B cell (primary cell): Measurements from ENCODE around the gene NBEAL2. TPM values are rescaled to one million over a fixed set of nuclear protein-coding genes. Genes with fewer than 3 reads are reported as not detected.

Experiments
- ATAC-seq: fragments of 200-7000 bp; cut with Tn5 transposase; one replicate; pipeline ENCODE4 v1.10.0; 2021; ENCODE audit warnings: low read depth, mild to moderate bottlenecking, moderate number of reproducible peaks, moderate library complexity
- CTCF ChIA-PET: fragments of 350-600 bp; sonication (Branson Sonifier 250); formaldehyde crosslinking; loops from one replicate; lab custom pipeline; 2021; ENCODE audit warnings: antibody characterized with exemption, inconsistent platforms; lab: Charles Lee
- POLR2A ChIA-PET: fragments of 350-600 bp; sonication (Branson Sonifier 250); formaldehyde crosslinking; loops from one replicate; lab custom pipeline; 2021; ENCODE audit warnings: antibody characterized with exemption; lab: Charles Lee
- DNase-seq: peaks from one replicate; pipeline ENCODE4 v3.0.0; 2013
- H2AFZ ChIP-seq: 2 replicates; pipeline ENCODE4 v1.6.1; 2012; ENCODE audit warnings: mild to moderate bottlenecking, low read depth, low read length; ENCODE audit not compliant: insufficient read depth, poor library complexity, severe bottlenecking
- H3K27ac ChIP-seq, 2 donors: 1 replicate in 1 of 2; 2 replicates in 1 of 2; pipeline ENCODE4 v1.5.1; 2012 to 2013; ENCODE audit warnings: low read length in 2 of 2, mild to moderate bottlenecking in 2 of 2, moderate library complexity in 1 of 2
- H3K27me3 ChIP-seq, 4 experiments: fragments of 200-600 bp in 1 of 4; sonication (generic) in 1 of 4; replicated peaks in 1 of 4; 1 replicate in 2 of 4; 2 replicates in 2 of 4; pipeline versions ENCODE4 v1.6.1 to v1.7.0; 2013 to 2016; ENCODE audit warnings: low read length in 3 of 4, mild to moderate bottlenecking in 2 of 4, mixed read lengths in 1 of 4, moderate library complexity in 1 of 4; ENCODE audit not compliant: insufficient read depth in 4 of 4, control insufficient read depth in 3 of 4; ENCODE audit errors: control extremely low read depth in 1 of 4
- H3K36me3 ChIP-seq, 2 experiments: replicated peaks in 1 of 2; 1 replicate in 1 of 2; 2 replicates in 1 of 2; pipeline versions ENCODE4 v1.6.1 to v1.7.1; 2013; ENCODE audit warnings: low read length in 1 of 2; ENCODE audit not compliant: insufficient read depth in 2 of 2, control insufficient read depth in 1 of 2; ENCODE audit errors: control extremely low read depth in 1 of 2, extremely low read depth in 1 of 2
- H3K4me1 ChIP-seq, 2 donors: fragments of 200-600 bp in 1 of 2; sonication (generic) in 1 of 2; 1 replicate in 1 of 2; 2 replicates in 1 of 2; pipeline versions ENCODE4 v1.5.1 to v1.6.1; 2013 to 2017; ENCODE audit warnings: low read length in 2 of 2; ENCODE audit not compliant: control insufficient read depth in 2 of 2, insufficient read depth in 2 of 2
- H3K4me2 ChIP-seq: replicated peaks from 2 replicates; pipeline ENCODE3; 2012; ENCODE audit warnings: mild to moderate bottlenecking, low read depth, low read length; ENCODE audit not compliant: poor library complexity, severe bottlenecking
- H3K4me3 ChIP-seq, 5 experiments: fragments of 200-600 bp in 1 of 5; sonication (generic) in 1 of 5; 1 replicate in 3 of 5; 2 replicates in 2 of 5; pipeline versions ENCODE4 v1.5.1 to v1.7.0; 2011 to 2016; ENCODE audit warnings: low read length in 4 of 5, mild to moderate bottlenecking in 4 of 5, low read depth in 2 of 5, control low read depth in 1 of 5, moderate library complexity in 1 of 5; ENCODE audit not compliant: insufficient read depth in 1 of 5; ENCODE audit errors: control extremely low read depth in 1 of 5, extremely low read depth in 1 of 5
- H3K79me2 ChIP-seq: fragments of 200-600 bp; sonication (generic); one replicate; pipeline ENCODE4 v1.6.0; 2016; ENCODE audit warnings: low read length; ENCODE audit not compliant: control insufficient read depth, insufficient read depth
- H3K9ac ChIP-seq: fragments of 200-600 bp; sonication (generic); 2 replicates; pipeline ENCODE4 v1.6.1; 2017; ENCODE audit warnings: mild to moderate bottlenecking, low read length, moderate library complexity
- H3K9me3 ChIP-seq, 3 donors: one replicate each; pipeline versions ENCODE4 v1.6.1 to v1.7.1; 2013; ENCODE audit warnings: low read length in 2 of 3; ENCODE audit not compliant: control insufficient read depth in 2 of 3, insufficient read depth in 1 of 3; ENCODE audit errors: control extremely low read depth in 1 of 3
- H4K20me1 ChIP-seq: 2 replicates; pipeline ENCODE4 v1.6.0; 2012; ENCODE audit warnings: mild to moderate bottlenecking, low read length; ENCODE audit not compliant: insufficient read depth, control insufficient read depth, poor library complexity, severe bottlenecking
- H3K27ac Mint-ChIP-seq: one replicate; pipeline ENCODE4 v1.8.0; 2021; ENCODE audit warnings: mixed read lengths
- H3K27me3 Mint-ChIP-seq: one replicate; pipeline ENCODE4 v1.8.0; 2021; ENCODE audit warnings: mixed read lengths
- H3K4me1 Mint-ChIP-seq: one replicate; pipeline ENCODE4 v1.8.0; 2021; ENCODE audit warnings: mixed read lengths
- H3K4me3 Mint-ChIP-seq: one replicate; pipeline ENCODE4 v1.8.0; 2021; ENCODE audit warnings: mixed read lengths
- H3K9me3 Mint-ChIP-seq: one replicate; pipeline ENCODE4 v1.8.0; 2022; ENCODE audit warnings: mixed read lengths; ENCODE audit not compliant: insufficient read depth
- CTCF ChIP-seq: fragments of 200-600 bp; IDR thresholded peaks from one replicate; pipeline ENCODE4 v1.8.0; 2022; ENCODE audit warnings: antibody characterized with exemption, mild to moderate bottlenecking
- EZH2 ChIP-seq: IDR thresholded peaks from 2 replicates; pipeline ENCODE4 v1.6.1; 2012; ENCODE audit warnings: borderline replicate concordance, low read depth, mild to moderate bottlenecking, moderate library complexity, low read length; ENCODE audit not compliant: insufficient read depth, poor library complexity, severe bottlenecking
- WGBS: methylation state at CpG from one replicate; pipeline ENCODE4 v1.1.5; 2013; ENCODE audit warnings: missing lambda C conversion rate; ENCODE audit not compliant: insufficient coverage; 5-methylcytosine and 5-hydroxymethylcytosine counted together
- intact Hi-C: fragments of 100-400 bp; cut with micrococcal nuclease; formaldehyde crosslinking; loops from one replicate; pipeline ENCODE4 v1.10.0; 2022
- polyA plus RNA-seq: library from polyadenylated mRNA; depleted of rRNA; stranded (reverse); fragments of >200 nt; gene quantifications from 2 replicates; pipeline ENCODE4 v1.2.3, GENCODE V29; 2012
- total RNA-seq, 2 donors: library from RNA; stranded (reverse); fragments of 120-200 nt in 1 of 2; gene quantifications; 1 replicate in 1 of 2; 2 replicates in 1 of 2; pipeline versions ENCODE4 v1.2.3 to v1.2.4, GENCODE V29; 2013 to 2022

The NBEAL2 gene
- total and polyA plus RNA-seq, 2 donors (not counting 1 experiment from before 2014, with no cell fraction given), result 63.8 to 155 TPM

- H3K9me3 Mint-ChIP-seq, result no peaks in the 10 kb centered on the region
- Histone ChIP-seq H3K4me1 (peaks cover 6 to 10% of the 10 kb centered on the region in 2 donors), H3K79me2 (peaks cover 2% of the 10 kb centered on the region), H3K9ac (no peak overlapping the region), H3K27me3 (no peaks in the 10 kb centered on the region), H4K20me1 (no peaks in the 10 kb centered on the region), H3K27ac (no peak overlapping the region), H3K36me3 (peaks cover 0 to 66% of the 10 kb centered on the region in 2 experiments), H3K4me2 (no peak overlapping the region), H3K9me3 (no peaks in the 10 kb centered on the region), H3K4me3 (no peak overlapping the region), H2AFZ (no peak overlapping the region)
- ChIA-PET POLR2A (no interaction called here), CTCF (no interaction called here)
- peaks cover 3% of the 10 kb centered on the region for H3K4me1 Mint-ChIP-seq
- ATAC-seq, result no peak
- H3K27me3 Mint-ChIP-seq, result no peaks in the 10 kb centered on the region
- WGBS, result 94% methylated on average over 15 of the region's 17 CpGs
- DNase-seq, result no peak
- intact Hi-C loops, result loop anchor here (5.0 kb wide), 1 partner anchor 312 kb away; the partner anchor contains the start of gene ALS2CL
- TF ChIP-seq CTCF (no peak), EZH2 (no peak)
- no peak overlapping the region for H3K27ac Mint-ChIP-seq
- no peak overlapping the region for H3K4me3 Mint-ChIP-seq
Measured at GRCh38 chr3:47004369-47005211, 25.1 kb downstream of the NBEAL2 start.
